GM11168 (cell line): ENCODE results near the gene PDE3B.
"Not testable (repeated sequence)": the region's sequence is repeated elsewhere in the genome, so short reads cannot be mapped to it uniquely, and the experiment has no call there.

Experiments used
- in situ Hi-C: fragments of 300-500 bp; cut with MboI; formaldehyde crosslinking; loops from one replicate; pipeline ENCODE4 v1.12.0; 2022; ENCODE audit warnings: low sequenced_read_pairs; ENCODE audit not compliant: unreplicated experiment

The PDE3B gene

DNA sequence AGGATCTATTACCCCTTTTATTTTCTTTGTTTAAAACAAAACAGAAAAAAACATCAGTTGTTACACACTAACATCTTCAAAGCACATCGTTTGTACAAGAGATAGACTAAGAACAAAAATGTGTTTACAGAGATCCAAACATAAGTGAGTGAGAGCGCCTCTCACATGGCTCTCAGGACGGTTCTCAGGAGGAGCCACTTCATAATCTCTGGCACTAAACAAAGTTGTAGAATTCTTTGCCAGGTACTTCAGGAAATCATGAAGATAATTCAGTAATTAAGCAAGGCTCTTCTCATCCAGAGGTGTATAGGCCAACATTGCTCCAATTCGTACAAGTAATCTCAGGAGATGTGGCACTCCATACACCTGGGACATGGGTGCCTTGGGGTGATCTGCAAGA lies 29.8 kb downstream of the PDE3B start:
- in situ Hi-C loops: no loop called here

DNA sequence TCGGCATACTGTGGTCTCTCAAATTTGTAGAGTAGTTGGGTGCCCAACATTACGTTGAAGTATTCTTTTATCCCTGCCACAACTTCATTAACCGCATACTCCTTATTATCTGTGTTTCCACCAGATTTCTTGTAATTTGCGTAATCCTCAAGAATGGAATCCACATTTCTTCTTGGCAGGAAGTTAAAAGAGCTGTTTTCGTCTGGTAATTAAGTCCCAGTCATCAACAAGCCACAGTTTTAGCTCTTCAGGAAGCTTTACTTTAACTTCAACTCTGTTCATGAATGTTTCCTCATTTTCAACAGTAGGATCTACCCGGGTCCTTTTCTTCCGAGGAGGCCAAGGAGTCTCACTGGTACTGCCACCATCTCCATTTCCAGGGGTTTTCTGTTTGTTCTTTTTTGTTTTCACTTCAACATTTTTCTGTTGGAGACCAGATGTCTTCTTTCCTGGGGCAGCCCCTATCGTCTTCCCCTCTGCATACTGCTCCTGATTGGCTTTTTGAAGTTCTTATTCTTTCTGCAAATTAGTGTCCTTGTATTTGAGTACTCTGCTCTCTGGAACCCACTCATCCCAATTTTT lies 30.3 kb downstream of the PDE3B start:
- in situ Hi-C loops: no loop called here

DNA sequence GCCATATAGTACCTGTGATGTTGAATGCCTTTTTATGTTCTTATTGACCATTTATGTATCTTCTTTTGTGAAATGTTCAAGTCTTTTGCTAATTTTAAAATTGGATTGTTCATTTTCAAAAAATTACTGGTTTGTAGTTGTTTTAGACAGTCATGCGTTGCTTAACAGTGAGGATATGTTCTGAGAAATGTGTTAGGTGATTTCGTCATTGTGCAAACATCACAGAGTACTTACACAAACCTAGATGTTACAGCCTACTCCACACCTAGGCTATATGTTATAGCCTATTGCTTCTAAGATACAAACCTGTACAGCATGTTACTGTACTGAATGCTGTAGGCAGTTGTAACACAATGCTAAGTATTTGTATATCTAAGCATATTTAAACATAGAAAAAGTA lies 32.5 kb downstream of the PDE3B start:
- in situ Hi-C loops: no loop called here

DNA sequence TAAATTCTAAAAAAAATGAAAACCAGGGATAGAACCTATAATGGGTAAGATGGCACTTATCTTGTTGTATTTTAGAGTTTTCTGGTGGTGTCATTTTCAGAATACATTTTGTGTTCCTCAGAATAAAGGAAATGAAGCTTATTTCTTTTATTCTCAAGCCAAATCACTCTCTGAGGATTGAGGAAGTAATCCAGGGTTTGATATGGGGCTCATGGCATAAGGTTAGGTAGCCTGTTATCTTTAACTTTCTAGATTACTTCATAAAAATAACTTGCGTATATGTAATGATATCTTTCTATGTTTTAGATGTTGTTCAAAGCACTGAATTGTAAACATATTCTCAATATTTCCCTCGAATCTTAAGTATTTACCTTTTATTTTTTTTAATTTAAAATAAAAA lies 33.5 kb downstream of the PDE3B start:
- in situ Hi-C loops: no loop called here

DNA sequence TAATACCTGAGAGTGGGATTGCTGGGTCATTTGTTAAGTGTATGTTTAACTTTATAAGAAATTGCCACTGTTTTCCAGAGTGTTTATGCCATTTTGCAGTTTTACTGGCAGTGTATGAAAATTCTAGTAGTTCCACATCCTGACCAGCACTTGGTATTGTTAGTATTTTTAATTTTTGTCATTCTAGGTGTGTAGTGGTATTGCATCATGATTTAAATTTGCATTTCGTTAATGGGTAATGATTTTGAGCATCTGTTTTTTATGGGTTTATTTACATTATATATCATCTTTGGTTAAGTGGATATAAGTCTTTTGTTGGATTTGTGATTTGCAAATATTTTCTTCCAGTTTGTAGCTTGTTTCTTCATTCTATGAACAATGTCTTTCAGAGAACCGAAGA lies 34.7 kb downstream of the PDE3B start:
- in situ Hi-C loops: no loop called here

DNA sequence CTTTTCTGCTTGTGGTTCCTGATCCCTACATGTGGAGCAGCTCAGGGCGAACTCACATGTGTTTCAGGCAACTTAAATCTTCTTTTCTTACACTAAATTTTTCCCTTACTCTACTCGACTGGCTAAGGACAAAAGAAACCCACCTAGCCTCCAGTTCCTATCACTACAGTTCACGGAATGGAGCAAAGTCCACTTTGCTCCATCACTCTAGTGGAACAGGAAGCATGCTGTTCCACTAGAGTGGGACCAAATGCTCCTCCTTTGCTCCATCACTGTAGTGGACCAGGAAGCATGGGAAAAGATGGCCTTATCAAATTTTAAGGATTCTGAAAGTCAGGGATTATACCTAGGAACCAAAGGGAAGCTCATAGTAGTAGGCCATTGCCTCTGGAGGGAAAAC lies 36.1 kb downstream of the PDE3B start:
- in situ Hi-C loops: no loop called here

DNA sequence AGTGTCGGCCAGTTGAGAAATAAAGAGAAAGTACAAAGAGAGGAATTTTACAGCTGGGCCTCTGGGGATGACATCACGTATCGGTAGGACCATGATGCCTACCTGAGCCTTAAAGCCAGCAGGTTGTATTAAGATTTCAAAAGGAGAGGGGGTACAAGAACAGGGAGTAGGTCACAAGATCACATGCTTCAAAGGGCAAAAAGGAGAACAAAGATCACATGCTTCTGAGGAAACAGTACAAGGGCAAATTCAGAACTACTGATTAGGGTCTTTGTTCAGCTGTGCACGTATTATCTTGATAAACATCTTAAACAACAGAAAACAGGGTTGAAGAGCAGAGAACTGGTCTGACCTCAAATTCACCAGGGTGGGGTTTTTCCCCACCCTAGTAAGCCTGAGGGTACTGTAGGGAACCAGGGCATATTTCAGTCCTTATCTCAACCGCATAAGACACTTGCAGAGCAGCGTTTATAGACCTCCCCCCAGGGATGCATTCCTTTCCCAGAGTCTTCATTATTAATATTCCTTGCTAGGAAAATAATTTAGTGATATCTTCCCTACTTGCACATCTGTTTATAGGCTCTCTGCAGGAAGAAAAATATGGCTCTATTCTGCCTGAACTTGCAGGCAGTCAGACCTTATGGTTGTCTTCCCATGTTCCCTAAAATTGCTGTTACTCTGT lies 40.8 kb downstream of the PDE3B start:
- in situ Hi-C loops: not testable (repeated sequence)

DNA sequence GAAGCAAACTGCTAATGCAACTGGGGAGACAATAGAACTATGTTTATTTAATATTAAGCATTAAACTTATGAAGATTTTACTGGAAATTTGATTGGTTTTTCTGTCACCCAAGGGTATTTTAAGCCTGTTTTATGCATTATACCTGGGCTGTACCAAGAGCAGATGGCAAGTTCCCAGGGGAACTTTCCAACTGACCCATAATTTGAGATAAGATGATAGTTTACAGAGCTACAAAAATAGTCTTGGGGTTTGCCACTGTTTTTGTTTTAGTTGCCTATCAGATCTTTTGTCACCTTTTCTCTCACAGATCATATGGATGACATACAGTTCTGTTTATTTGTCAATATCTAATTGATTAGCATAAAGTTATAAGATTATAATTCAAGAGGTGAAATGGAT lies 43.9 kb downstream of the PDE3B start:
- in situ Hi-C loops: no loop called here

DNA sequence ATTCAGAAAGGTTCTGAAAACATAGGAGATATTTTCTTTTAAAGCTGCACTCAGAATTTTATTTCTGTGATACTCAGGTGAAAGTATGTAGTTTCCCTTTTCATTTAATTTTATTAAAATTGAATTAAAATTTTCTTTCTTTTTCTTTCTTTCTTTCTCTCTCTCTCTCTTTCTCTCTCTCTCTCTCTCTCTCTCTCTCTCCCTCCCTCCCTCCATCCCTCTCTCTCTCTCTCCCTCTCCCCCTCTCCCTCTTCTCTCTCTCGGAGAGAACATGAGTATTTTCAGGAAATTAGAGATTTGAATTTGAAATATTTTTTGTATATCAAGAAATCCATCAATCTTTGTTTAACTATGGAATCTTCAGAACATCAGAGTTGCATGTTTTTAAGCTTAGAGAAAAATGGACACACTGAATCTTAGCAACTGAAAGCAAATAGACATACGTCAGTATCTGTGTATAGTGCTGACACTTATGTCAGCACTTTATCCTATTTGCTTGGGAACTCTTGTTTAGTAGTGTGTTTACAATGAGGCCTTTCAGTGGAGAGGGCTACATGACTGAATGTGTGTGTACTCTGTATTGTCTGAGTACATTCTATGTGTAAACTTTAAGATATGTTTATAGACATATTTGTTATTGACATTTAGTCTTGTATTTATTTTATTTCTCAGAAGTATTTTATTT lies 44.5 kb downstream of the PDE3B start:
- in situ Hi-C loops: no loop called here

DNA sequence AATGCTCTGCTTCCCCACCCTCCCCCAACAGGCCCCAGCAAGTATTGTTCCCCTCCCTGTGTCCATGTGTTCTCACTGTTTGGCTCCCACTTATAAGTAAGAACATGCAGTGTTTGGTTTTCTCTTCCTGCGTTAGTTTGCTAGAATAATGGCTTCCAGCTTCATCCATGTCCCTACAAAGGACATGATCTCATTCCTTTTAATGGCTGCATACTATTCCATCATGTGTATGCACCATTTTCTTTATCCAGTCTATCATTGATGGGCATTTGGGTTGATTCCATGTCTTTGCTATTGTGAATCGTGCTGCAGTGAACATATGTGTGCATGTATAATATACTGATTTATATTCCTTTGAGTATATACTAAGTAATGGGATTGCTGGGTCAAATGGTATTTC lies 52.1 kb downstream of the PDE3B start:
- in situ Hi-C loops: not testable (repeated sequence)

DNA sequence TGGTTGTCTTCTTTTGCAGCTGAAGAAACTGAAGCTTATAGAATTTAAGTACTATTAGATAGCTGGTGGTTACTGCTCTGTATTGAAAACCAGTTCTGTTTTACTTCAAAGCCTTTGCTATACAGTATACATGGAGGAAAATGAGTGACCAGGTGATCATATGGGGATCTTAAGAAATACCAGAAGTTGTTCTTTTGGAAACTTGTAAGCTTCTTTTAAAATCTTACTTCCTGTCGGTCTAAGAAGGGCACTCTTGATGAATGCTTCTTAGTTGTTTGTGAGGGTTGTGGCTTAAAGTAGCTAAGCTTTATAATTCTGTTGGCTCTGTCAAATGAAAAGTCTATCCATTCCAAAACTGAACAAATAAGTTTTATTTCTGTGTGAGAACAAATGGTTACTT lies 55.2 kb downstream of the PDE3B start:
- in situ Hi-C loops: no loop called here

DNA sequence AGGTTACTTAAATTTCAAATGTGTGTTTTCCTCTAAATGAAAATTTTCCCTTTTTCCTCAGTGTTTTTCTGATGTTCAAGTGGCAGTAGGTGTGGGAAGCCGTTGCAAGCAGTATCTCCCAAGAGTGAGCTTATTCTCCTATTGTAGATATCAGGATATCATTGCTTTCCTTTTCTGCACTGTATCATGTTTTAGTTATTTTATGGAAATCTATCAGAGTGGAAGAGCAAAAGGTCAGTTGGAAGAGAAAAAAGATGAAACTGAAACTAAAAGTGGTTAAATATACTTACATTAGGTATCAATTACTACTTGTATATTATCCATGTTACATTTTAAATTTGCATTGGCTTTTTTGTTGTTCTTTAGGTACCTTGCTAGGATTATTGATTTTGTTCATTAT lies 57.0 kb downstream of the PDE3B start:
- in situ Hi-C loops: no loop called here

DNA sequence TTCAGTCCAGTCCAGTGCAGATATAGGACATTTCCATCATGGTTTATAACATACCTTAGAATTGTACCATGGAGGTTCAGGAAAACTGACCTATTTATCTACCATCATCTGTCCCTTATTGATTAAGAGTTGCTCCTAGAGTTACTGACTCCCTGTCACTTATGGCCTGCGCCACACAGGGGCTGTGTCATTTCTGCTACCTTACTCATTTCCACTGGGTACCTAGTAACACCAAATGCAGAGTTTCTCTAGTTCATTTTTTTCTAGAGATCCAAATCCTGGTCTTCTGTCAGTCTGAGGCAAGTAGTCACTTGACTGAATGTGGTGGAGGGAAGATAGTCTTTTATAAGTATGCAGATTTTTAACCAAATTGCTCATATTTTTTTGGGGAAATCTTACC lies 59.2 kb downstream of the PDE3B start:
- in situ Hi-C loops: no loop called here

DNA sequence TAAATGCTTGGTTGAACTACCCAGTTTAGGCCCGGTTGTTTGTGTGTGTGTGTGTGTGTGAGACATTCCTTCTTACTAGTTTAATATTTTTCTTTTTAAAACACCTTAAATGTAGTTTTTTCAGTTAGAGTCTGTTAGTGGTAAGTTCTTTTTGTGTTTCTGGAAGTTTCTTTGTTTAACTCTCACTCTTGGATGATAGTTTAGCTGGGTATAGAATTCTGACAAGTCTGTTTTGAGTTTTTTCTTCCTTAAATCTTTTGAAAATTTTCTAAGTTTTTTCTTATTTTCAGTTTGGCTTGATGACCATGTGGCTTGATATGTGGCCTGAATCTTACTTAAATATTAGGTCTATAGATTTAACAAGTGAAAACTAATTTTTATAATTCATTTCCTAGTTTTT lies 60.1 kb downstream of the PDE3B start:
- in situ Hi-C loops: no loop called here

DNA sequence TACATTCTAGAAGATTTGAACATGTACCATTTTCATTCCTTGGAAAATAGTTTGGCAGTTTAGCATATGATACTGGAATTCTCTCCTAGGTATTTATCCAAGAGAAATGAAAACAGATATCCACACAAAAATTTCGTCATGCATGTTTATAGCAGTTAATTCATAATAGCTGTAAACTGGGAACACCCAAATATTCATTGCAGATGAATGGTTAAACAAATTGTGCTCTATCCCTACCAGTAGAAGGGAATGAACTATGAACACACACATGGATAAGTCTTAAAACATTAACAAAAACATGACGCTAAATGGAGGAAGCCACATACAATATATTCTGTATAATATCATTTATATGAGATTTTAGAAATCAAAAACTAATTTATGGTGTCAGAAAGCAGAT lies 61.5 kb downstream of the PDE3B start:
- in situ Hi-C loops: no loop called here

DNA sequence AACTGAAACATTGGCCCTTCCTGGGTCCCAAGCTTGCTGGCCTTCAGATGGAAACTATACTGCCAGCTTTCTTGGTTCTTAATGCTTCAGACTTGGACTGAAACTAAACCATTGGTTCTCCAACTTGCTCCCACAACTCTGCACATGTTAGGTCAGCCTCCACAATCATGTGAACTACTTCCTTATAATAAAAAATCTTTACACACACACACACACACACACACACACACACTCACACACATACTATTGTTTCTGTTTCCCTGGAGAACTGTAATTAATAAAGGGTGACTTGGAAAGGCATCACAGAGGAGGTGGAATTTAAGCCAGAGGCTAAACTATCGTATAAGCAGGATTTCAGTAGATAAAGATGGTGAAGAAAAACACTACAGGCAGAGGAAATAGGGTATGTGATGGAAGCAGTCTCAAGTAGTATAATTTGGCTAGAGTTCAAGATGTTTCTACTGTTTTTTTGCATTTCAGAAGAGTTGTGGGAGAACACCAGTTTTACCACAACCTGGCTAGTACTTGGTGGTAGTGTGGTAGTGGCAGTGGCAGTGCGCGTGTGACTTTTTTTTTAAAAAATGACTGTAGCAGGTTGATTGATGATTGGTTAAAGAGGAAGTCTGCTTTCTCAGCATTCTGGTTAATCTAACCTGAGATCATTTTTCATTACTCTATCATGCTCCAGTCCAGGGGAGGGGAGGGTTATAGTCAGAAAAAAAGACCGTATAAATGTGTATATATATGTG lies 70.1 kb downstream of the PDE3B start:
- in situ Hi-C loops: no loop called here

DNA sequence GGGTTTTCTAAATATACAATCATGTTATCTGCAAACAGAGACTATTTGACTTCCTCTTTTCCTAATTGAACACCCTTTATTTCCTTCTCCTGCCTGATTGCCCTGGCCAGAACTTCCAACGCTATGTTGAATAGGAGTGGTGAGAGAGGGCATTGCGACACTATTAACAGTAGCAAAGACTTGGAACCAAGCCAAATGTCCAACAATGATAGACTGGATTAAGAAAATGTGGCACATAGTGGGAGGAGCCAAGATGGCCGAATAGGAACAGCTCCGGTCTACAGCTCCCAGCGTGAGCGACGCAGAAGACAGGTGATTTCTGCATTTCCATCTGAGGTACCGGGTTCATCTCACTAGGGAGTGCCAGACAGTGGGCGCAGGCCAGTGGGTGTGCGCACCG lies 72.1 kb downstream of the PDE3B start:
- in situ Hi-C loops: not testable (repeated sequence)

DNA sequence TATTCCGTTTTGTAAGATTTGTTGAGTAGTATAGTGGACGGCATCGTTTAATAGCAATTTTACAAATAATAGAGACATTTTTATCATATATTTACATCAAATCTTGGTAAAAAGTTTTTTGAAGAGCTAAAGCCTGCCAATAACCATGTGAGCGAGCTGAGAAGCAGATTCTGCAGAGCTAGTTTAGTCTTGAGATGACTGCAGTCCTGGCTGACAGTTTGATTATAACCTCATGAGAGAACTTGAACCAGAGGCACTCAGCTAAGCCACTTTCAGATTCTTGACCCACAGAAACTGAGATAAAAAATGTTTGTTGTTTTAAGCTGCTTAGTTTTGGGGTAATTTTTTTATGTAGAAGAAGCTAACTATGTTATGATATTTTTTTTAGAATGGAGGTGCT lies 78.9 kb downstream of the PDE3B start:
- in situ Hi-C loops: no loop called here

DNA sequence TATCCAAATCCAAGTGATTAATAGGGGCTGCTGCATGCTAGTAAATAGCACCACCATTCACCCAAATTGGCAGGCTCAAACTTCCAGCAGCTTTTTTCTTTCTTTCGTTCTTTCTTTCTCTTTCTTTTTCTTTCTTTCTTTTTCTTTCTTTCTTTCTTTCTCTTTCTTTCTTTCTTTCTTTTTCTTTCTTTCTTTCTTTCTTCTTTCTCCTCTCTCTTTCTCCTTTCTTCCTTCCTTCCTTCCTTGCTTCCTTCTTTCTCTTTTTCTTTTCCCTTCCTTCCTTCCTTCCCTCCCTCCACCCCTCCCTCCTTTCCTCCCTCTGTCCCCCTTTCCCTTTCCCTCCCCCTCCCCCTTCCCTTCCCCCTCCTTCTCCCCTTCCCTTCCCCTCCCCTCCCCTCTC lies 81.5 kb downstream of the PDE3B start:
- in situ Hi-C loops: no loop called here

DNA sequence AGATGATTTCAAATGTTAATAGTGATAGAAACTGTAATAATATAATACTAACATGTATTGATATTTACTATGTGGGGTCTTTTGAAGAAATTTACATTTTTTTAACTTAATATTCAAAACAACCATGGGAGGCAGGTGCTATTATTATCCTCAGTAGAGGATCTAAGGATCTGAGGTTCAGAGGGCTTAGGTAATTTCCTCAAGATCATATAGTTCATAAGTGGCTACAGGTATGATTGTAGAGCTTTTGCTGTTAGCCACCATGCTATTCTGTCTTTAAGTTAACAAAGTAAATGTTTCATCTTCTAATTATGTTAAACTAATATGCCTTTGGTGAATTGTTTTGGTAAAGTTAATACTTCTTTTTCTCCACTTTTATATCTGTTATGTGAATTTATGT lies 83.6 kb downstream of the PDE3B start:
- in situ Hi-C loops: no loop called here

DNA sequence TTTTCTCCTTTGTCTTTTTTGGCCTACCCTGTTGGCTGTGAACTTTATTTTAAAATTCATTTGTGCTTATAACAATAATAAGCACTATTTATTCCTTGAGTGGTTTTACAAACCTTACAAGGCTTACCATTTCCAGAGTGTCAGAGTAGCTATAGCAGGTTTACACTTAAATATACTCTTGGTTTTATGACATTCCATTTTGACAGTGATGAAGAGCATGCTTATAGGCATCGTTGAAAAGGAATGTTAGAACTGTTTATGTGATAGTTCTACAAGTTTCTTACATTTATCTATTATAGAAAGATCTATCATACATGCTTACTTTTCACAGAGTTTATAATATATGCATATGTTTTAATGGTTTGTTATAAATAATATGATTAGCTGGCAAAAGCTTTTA lies 84.1 kb downstream of the PDE3B start:
- in situ Hi-C loops: no loop called here
